Measurements from ENCODE around the gene BTNL9. TPM values are rescaled to one million over a fixed set of nuclear protein-coding genes. Genes with fewer than 3 reads are reported as not detected.

BTNL9 gene
- total RNA-seq, 2 donors from 2014 or later = 5.3 to 23.5 TPM

GRCh38 chr5:181108578-181109165 is 68.6 kb downstream of the BTNL9 start:
- H3K27ac ChIP-seq = no peak overlapping the region
- no peaks in the 10 kb centered on the region for H3K4me1 ChIP-seq
- no peak for TF ChIP-seq CTCF (IDR thresholded peaks at IDR 0.05)
- no peaks in the 10 kb centered on the region for H3K36me3 ChIP-seq
- no peak overlapping the region for H3K4me3 ChIP-seq
- H3K27me3 ChIP-seq = peaks cover 0 to 3% of the 10 kb centered on the region in 2 donors
- peak; percentile 38 for DNase-seq (ENCODE audit: low spot score)
- peaks cover 0 to under 1% of the 10 kb centered on the region in 2 donors for H3K9me3 ChIP-seq

GRCh38 chr5:181109489-181110013 is 69.5 kb downstream of the BTNL9 start:
- no peak for TF ChIP-seq CTCF (IDR thresholded peaks at IDR 0.05)
- Histone ChIP-seq H3K27me3 (no peaks in the 10 kb centered on the region), H3K36me3 (no peaks in the 10 kb centered on the region), H3K9me3 (peaks cover 0 to 9% of the 10 kb centered on the region in 2 donors), H3K4me1 (peaks cover 0 to 2% of the 10 kb centered on the region in 2 donors), H3K27ac (no peak overlapping the region), H3K4me3 (no peak overlapping the region)
- DNase-seq (ENCODE audit: low spot score) = peak; percentile 11

- H3K4me1 ChIP-seq = peaks cover 0 to 9% of the 10 kb centered on the region in 2 donors
- H3K27me3 ChIP-seq = peaks cover 0 to under 1% of the 10 kb centered on the region in 2 donors
- H3K36me3 ChIP-seq = no peaks in the 10 kb centered on the region
- DNase-seq (ENCODE audit: low spot score) = peak; percentile 2
- H3K9me3 ChIP-seq = peaks cover 0 to 9% of the 10 kb centered on the region in 2 donors
- no peak for TF ChIP-seq CTCF (IDR thresholded peaks at IDR 0.05)
- no peak overlapping the region for H3K4me3 ChIP-seq
- H3K27ac ChIP-seq = no peak overlapping the region
These were observed 70.9 kb downstream of the BTNL9 start for GRCh38 chr5:181111010-181111409.

Small RNA genes within 50 kb of the gene (microRNA-seq; reads per million reads assigned to microRNA genes)
- 0 reads per million in 2 donors for gene MIR8089 (ENCODE audit: borderline number of aligned reads in 2 of 2, borderline replicate concordance in 1 of 2)

Other genes starting within 250 kb of the BTNL9 start
- gene MGAT1, start 237.5 kb upstream of the BTNL9 start, total RNA-seq = 100 to 1,000 TPM in 1 of 2 donors, 10 to 100 TPM in 1; 84.1 to 130 TPM
- 10 to 100 TPM; 10.6 to 13.1 TPM for gene ZFP62, start 179.0 kb upstream of the BTNL9 start, total RNA-seq
- gene BTNL8, start 141.1 kb upstream of the BTNL9 start, total RNA-seq = under 1 TPM; 0.48 to 0.59 TPM
- gene BTNL3, start 51.4 kb upstream of the BTNL9 start, total RNA-seq = not detected
- not detected for gene OR2V1, start 90.9 kb downstream of the BTNL9 start, total RNA-seq
- not detected for gene OR2V2, start 107.3 kb downstream of the BTNL9 start, total RNA-seq
- gene TRIM7, start 164.9 kb downstream of the BTNL9 start, total RNA-seq = 1 to 10 TPM; 4.1 to 7.7 TPM
- 10 to 100 TPM; 10.0 to 11.2 TPM for gene TRIM41, start 183.0 kb downstream of the BTNL9 start, total RNA-seq
- gene RACK1, start 203.6 kb downstream of the BTNL9 start, total RNA-seq = 1,000 to 10,000 TPM; 1,155 to 1,413 TPM
- gene TRIM52, start 220.9 kb downstream of the BTNL9 start, total RNA-seq = 1 to 10 TPM; 4.4 to 9.1 TPM